Measurements from ENCODE around the gene FRYL. TPM values are rescaled to one million over a fixed set of nuclear protein-coding genes. Genes with fewer than 3 reads are reported as not detected.
A peak's percentile ranks its signal among the peaks of the same experiment; 100 is the strongest.

The FRYL gene
- polyA plus RNA-seq, 6 donors from 2014 or later, result 24.4 to 49.5 (median 37.9) TPM

DNA sequence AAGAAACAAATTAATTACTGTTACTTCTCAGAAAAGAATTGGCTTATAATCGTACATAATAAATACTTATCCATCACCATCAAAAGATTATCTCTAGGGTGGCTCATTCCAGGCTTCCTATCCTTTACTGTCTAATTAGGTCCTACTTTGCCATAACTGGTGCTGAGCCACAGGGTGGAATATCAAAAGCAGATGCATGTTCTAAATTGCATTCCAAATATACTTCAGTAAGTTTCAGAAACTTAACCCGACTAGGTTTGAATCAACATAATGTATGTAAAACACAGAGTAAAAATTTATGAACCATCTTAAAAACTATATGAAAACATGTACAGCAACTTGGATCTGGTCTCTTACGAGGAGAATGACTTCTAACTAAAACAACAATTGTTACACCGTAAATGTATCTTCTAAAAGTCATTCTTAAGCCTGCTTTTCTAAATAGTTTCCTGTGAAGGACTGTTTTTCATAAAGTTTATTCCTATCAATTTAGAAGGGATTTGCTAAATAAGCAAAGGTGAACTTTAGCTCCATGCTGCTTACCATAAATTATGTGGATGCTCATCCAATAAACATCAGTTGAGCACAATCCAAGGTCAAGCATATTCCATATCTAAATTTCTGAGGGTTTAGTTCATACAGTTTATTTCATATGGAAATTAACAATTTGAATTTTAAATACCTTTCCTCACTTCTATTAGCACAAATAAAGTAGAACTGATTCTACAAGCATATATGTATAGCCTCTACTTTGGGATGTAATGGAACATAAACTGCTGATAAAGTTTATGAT is 276.6 kb downstream of the FRYL start:
- ATAC-seq (ENCODE audit: low read depth in 2 of 2) (no peak), DNase-seq (no peak)
- H3K27me3 Mint-ChIP-seq, result no peaks in the 10 kb centered on the region
- no peaks in the 10 kb centered on the region for H3K9me3 Mint-ChIP-seq
- H3K4me1 Mint-ChIP-seq, result no peaks in the 10 kb centered on the region
- no peak overlapping the region for H3K4me3 Mint-ChIP-seq
- peak overlapping the region in 2 of 6 donors; percentile 22 to 51 for H3K27ac Mint-ChIP-seq
- peaks cover 9 to 21% of the 10 kb centered on the region in 2 donors for H3K36me3 Mint-ChIP-seq

DNA sequence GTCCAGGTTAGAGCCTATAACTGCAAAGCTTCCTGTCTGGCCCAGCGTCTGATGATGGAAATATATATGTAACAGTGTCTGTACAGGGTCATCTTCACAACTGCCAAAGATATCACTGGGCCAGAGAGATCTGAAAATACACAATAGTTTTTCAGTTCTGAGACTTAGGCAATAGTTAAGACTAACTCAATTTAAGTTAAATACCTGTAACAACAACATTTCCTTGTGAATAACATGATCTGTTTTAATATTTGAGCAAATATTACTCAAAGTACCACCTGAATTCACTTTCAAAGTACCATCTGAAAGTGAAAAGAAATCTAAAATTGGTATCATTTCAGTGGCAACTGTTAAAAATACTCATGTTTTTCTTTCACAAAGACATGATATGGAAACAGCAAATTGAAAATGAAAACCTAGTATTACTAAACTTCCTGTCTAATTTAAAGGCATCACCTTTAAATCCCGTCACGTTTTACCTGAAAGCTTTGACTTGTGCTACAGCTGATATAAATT is 280.5 kb downstream of the FRYL start:
- Mint-ChIP-seq H3K9me3 (no peaks in the 10 kb centered on the region), H3K4me3 (no peak overlapping the region), H3K4me1 (no peaks in the 10 kb centered on the region), H3K36me3 (peaks cover 9 to 17% of the 10 kb centered on the region in 2 donors), H3K27ac (no peak overlapping the region), H3K27me3 (no peaks in the 10 kb centered on the region)
- ATAC-seq (ENCODE audit: low read depth in 2 of 2) (no peak), DNase-seq (no peak)

DNA sequence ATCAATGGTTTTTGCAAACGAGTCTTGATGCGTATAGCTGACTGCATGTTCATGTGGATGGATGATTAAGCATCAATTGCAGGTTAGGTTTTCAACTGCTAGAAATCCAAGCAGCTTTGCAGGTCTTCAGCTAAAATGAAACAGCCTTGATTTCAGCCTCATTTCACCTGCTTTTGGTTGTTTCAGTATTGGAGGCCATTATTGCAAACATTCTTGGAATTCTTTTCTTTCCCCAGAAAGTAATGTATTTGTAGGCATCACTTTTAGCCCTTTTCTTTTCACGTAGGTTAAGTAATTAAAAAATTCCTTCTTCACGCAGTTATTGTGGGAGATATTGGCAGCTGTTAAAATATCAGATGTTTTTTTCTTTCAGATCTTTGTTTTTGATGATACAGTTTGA is 281.2 kb downstream of the FRYL start:
- H3K9me3 Mint-ChIP-seq, result no peaks in the 10 kb centered on the region
- H3K27ac Mint-ChIP-seq, result peak overlapping the region in 1 of 6 donors; percentile 47

DNA sequence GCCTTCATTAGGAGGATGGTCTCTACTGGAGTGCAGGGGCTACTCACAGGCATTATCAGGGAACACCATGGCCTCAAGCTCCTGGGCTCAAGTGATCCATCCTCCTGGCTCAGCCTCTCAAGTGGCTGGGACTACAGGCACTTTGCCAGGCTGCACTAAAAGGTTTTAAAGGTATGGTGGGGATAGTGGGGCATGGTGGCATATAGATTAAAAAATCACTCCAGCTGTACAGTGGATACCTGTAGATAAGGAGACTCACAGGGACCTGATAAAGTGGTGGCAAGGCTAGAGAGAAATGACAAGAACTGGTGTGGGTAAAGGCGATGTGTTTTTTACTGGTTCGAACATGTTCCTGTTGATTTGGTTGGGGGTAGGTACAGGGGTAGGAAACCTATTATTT is 284.1 kb downstream of the FRYL start:
- Mint-ChIP-seq H3K4me1 (no peaks in the 10 kb centered on the region), H3K27me3 (peaks cover 7 to 13% (median 13%) of the 10 kb centered on the region in 3 donors), H3K4me3 (no peak overlapping the region), H3K9me3 (no peaks in the 10 kb centered on the region), H3K27ac (peak overlapping the region in 2 of 6 donors; percentile 18 to 73), H3K36me3 (peaks cover 9 to 11% of the 10 kb centered on the region in 2 donors)
- ATAC-seq (ENCODE audit: low read depth in 2 of 2) (no peak), DNase-seq (no peak)

More for the DNA sequence above, 281.2 kb downstream of the FRYL start:
- Mint-ChIP-seq H3K4me3 (no peak overlapping the region), H3K36me3 (peaks cover 9 to 17% of the 10 kb centered on the region in 2 donors), H3K27me3 (no peaks in the 10 kb centered on the region), H3K4me1 (no peaks in the 10 kb centered on the region)
- ATAC-seq (ENCODE audit: low read depth in 2 of 2), result no peak
- no peak for DNase-seq

DNA sequence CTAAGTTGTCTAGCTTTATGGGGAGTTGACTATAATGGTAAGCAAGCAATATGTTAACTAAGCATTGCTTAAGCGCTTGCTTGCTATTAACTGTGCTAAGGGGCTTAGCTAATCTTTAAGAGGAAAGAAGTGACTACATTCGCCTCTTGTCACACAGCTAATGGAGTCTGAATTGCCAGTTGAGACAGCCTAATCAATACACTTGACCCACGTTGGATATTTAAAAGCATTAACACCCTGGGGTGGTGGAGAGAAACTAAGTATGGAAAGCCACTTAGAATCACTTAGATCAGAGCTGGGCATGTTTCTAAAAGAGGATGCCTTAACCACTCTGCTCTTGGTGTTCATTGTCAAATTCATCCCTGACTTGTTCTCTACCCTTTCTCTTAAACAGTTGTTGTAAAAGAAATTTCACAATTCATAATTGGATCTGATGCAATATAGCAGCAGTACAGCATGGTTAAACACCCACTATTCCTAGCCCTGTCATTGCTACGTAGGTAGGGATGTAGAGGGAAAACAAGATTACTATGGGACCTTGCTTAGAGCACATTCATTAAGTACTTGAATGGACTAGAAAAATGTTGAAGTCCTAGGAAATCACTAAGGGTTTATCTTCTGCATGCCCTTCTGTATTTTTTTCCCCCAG is 286.5 kb downstream of the FRYL start:
- no peak for DNase-seq
- ATAC-seq (ENCODE audit: low read depth in 2 of 2), result no peak
- H3K27me3 Mint-ChIP-seq, result peaks cover 7 to 28% (median 16%) of the 10 kb centered on the region in 3 donors
- H3K27ac Mint-ChIP-seq, result no peak overlapping the region
- H3K9me3 Mint-ChIP-seq, result peaks cover 0 to under 1% (median 0%) of the 10 kb centered on the region in 7 donors
- H3K4me3 Mint-ChIP-seq, result no peak overlapping the region
- H3K36me3 Mint-ChIP-seq, result peaks cover 0 to under 1% of the 10 kb centered on the region in 2 donors
- peaks cover 4% of the 10 kb centered on the region in 3 donors for H3K4me1 Mint-ChIP-seq

DNA sequence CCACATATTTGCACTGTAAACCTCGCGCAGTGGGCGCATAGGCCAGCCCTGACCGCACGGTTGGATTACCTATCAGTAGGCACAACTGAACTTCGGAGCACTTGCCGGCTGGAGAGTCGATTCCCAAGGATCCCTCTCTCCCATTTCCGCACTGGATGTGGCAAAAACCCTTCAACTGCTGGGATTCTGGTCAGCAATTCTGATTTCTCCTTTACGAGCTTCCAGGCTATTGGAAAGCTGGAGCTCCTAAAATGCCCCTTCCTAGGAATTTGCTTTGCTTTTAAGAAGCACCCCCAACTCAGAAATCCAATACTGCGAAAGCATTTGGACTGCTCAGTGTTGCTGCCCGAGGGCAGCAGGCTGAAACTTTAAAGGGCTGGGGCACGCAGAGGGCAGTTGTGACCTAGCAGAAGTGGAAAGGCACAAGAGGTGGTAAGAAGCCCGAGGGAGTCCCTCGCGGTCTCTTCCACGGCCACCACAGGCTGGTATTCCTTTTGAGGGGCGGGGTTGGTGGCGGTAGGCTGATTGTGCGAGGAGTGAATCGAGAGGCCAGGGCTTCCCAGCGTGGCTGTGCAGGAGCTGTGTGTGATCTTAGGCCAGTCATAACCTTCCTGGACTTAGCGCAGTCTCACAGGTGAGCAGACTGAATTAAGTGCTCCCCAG is 288.4 kb downstream of the FRYL start:
- no peak for DNase-seq
- Mint-ChIP-seq H3K27ac (peak overlapping the region in 1 of 6 donors; percentile 62), H3K4me1 (peaks cover 4% of the 10 kb centered on the region in 3 donors), H3K4me3 (peak overlapping the region in 4 of 8 donors; percentile 21 to 59 (median 50)), H3K36me3 (no peaks in the 10 kb centered on the region), H3K9me3 (peaks cover 0 to 2% (median 0%) of the 10 kb centered on the region in 7 donors), H3K27me3 (peaks cover 23 to 39% (median 31%) of the 10 kb centered on the region in 3 donors)
- ATAC-seq (ENCODE audit: low read depth in 2 of 2), result no peak

DNA sequence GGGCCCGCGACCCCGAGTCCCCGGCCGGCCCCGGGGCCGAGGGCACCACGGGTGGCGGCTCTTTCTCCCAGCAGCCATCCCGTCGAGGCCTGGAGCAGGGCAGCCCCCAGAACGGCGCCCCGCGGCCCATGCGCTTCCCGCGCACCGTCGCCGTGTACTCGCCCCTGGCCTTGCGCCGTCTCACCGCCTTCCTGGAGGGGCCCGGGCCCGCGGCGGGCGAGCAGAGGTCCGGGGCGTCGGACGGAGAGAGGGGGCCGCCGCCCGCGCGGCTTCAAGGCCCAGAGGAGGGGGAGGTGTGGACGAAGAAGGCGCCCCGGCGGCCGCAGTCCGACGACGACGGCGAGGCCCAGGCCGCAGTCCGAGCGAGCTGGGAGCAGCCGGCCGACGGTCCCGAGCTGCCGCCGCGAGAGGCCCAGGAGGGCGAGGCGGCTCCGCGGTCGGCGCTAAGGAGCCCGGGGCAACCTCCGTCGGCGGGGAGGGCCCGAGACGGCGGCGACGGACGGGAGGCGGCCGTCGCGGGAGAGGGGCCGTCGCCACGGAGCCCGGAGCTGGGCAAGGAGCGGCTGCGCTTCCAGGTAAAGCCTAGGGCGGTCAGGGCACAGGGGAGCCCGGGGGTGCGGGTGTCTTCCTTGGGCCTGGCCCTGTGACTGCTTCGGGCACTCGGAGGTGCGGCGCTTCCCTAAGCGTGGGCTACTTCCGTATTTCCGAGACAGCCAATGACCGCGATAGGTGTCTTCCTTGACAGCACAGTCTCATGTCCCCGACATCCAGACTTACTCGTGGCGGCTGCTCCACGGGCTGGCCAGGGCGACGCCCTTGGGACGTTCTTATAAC is 289.2 kb downstream of the FRYL start:
- H3K27ac Mint-ChIP-seq, result no peak overlapping the region
- H3K4me3 Mint-ChIP-seq, result peak overlapping the region in 4 of 8 donors; percentile 21 to 59 (median 50)
- peaks cover 24 to 39% (median 31%) of the 10 kb centered on the region in 3 donors for H3K27me3 Mint-ChIP-seq
- H3K36me3 Mint-ChIP-seq, result no peaks in the 10 kb centered on the region
- peak; percentile 65 to 75 for ATAC-seq (ENCODE audit: low read depth in 2 of 2)
- H3K9me3 Mint-ChIP-seq, result peaks cover 0 to 2% (median 0%) of the 10 kb centered on the region in 7 donors
- no peak for DNase-seq
- peaks cover 4% of the 10 kb centered on the region in 3 donors for H3K4me1 Mint-ChIP-seq

DNA sequence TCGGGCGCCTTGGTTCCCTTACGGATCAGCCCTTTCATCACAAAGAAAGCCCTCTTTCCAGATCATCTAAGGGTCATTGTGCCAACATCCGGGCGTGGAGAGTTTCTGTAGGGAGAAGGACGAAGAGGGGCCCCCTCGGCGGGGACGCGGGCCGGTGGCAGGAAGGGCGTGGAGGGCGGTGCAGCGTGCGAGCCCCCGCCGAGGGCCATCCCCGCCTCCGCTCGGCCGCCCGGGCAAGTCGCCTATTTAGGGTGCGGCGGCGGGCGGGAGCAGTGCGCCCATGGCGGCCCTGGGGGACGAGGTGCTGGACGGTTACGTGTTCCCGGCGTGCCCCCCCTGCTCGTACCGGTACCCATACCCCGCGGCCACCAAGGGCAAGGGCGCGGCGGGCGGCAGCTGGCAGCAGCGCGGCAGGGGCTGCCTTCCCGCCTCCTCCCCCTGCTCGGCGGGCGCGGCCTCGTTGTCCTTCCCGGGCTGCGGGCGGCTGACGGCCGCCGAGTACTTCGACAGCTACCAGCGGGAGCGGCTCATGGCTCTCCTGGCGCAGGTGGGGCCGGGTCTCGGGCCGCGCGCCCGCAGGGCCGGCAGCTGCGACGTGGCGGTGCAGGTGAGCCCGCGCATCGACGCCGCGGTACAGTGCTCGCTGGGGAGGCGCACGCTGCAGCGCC is 289.9 kb downstream of the FRYL start, which contains the start of gene ZAR1:
Gene ZAR1, plus strand, starts transcription at position 241 of the 668 bp plus-strand sequence. Its CDS starts 40 bp downstream, at position 281.
- no peak within 1 kb of the TSS for H3K27ac Mint-ChIP-seq
- no peaks in the 10 kb centered on the region for H3K36me3 Mint-ChIP-seq
- H3K4me1 Mint-ChIP-seq, result peaks cover 4 to 6% (median 4%) of the 10 kb centered on the region in 3 donors
- peak within 1 kb of the TSS in 7 of 8 donors; percentile 68 to 84 (median 80) for H3K4me3 Mint-ChIP-seq
- ATAC-seq (ENCODE audit: low read depth in 2 of 2) (peak; percentile 37 to 41), DNase-seq (no peak)
- H3K9me3 Mint-ChIP-seq, result peaks cover 0 to 2% (median 0%) of the 10 kb centered on the region in 7 donors
- H3K27me3 Mint-ChIP-seq, result peaks cover 29 to 40% (median 36%) of the 10 kb centered on the region in 3 donors

DNA sequence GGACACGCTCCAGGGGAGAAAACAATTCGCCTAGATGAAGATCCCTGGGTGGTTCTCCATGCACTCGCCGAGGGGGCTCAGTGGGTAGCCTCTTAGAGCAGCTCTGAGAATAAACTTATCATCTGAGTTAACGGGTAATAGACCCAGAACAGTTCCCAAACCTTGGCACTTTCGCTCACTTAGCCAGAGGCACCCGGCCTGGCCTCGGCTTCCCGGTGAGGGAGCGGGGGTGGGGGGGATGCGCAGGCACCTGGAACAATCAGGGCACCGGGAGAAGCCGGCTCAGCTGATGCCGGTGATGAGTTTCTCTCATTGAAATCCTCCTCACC is 290.4 kb downstream of the FRYL start:
- Mint-ChIP-seq H3K4me3 (peak overlapping the region in 7 of 8 donors; percentile 68 to 84 (median 80)), H3K27ac (no peak overlapping the region), H3K27me3 (peaks cover 34 to 45% (median 41%) of the 10 kb centered on the region in 3 donors), H3K9me3 (peaks cover 0 to 2% (median 0%) of the 10 kb centered on the region in 7 donors), H3K36me3 (no peaks in the 10 kb centered on the region), H3K4me1 (peaks cover 7 to 11% (median 8%) of the 10 kb centered on the region in 3 donors)
- DNase-seq (no peak), ATAC-seq (ENCODE audit: low read depth in 2 of 2) (no peak)

DNA sequence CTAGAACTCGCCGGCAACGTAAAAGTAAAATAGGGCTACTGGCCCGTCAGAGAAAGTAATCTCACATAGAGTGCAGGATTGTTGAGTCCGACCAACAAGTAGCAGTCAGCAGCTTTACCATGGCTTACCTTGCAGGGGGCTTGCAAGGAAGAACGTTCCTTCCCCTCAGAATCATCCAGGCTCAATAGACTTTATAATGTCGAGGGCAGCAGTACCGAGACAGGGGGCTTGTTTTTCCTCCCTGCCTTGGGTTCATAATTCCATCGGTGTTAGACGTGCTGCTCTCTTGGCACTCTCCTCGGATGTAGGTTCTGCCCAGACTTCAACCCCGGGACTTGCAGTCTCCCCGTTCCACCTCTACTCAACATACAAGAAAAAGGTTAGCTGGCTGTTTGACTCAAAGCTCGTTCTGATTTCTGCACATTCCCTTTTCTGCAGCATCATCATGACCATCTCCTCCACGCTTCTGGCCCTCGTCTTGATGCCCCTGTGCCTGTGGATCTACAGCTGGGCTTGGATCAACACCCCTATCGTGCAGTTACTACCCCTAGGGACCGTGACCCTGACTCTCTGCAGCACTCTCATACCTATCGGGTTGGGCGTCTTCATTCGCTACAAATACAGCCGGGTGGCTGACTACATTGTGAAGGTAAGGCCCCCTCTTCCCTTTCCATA is 295.4 kb downstream of the FRYL start:
- Mint-ChIP-seq H3K4me3 (peak overlapping the region; percentile 44 to 87 (median 82)), H3K9me3 (peaks cover 0 to 6% (median 0%) of the 10 kb centered on the region in 7 donors), H3K4me1 (peaks cover 10 to 23% (median 15%) of the 10 kb centered on the region in 3 donors), H3K27me3 (peaks cover 60 to 66% (median 65%) of the 10 kb centered on the region in 3 donors), H3K27ac (peak overlapping the region in 2 of 6 donors; percentile 18 to 68), H3K36me3 (no peaks in the 10 kb centered on the region)
- DNase-seq (no peak), ATAC-seq (ENCODE audit: low read depth in 2 of 2) (no peak)

DNA sequence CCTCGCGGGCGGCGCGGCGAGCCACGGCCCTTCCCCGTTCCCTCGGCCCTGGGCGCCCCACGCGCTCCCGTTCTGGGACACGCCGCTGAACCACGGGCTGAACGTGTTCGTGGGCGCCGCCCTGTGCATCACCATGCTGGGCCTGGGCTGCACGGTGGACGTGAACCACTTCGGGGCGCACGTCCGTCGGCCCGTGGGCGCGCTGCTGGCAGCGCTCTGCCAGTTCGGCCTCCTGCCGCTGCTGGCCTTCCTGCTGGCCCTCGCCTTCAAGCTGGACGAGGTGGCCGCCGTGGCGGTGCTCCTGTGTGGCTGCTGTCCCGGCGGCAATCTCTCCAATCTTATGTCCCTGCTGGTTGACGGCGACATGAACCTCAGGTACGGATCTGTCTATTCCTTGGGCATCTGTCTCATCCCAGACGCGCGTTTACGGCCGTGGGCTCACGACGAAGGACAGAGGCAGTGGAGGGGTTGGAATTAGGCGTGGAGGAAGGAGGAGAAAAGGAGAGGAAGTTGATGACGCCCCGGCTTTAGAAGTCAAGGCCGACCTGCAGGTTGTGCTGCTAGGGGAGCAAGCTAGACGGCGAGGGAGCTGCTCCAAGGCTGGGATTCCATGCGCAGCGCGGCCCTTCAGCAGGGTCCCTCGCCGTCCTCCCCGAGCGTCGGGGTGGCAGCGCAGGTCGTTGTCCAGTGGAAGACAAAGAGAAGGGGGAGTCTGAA is 296.1 kb downstream of the FRYL start:
- peak; percentile 50 to 54 for ATAC-seq (ENCODE audit: low read depth in 2 of 2)
- H3K36me3 Mint-ChIP-seq, result no peaks in the 10 kb centered on the region
- H3K27me3 Mint-ChIP-seq, result peaks cover 59 to 66% (median 60%) of the 10 kb centered on the region in 3 donors
- H3K27ac Mint-ChIP-seq, result peak overlapping the region in 1 of 6 donors; percentile 68
- H3K4me1 Mint-ChIP-seq, result peaks cover 10 to 21% (median 15%) of the 10 kb centered on the region in 3 donors
- DNase-seq, result no peak
- peaks cover 0 to 6% (median 0%) of the 10 kb centered on the region in 7 donors for H3K9me3 Mint-ChIP-seq
- H3K4me3 Mint-ChIP-seq, result peak overlapping the region; percentile 44 to 87 (median 82)

Measured in naive B cell (primary cell).